ENCODE measurements around the gene LDHD.

Gene LDHD

GRCh38 chr16:75089486-75090202 is 26.9 kb downstream of the LDHD start:
- no peak overlapping the region for H3K4me3 Mint-ChIP-seq
- H3K36me3 Mint-ChIP-seq (ENCODE audit: insufficient read depth): peaks cover 2% of the 10 kb centered on the region
- no peaks in the 10 kb centered on the region for H3K27me3 Mint-ChIP-seq
- H3K27ac Mint-ChIP-seq: no peak overlapping the region
- no peaks in the 10 kb centered on the region for H3K9me3 Mint-ChIP-seq
- H3K4me1 Mint-ChIP-seq (ENCODE audit: low read depth in 2 of 2): peaks cover 0 to 2% of the 10 kb centered on the region in 2 donors
- ATAC-seq (replicated peaks) (no peak), DNase-seq (no peak)

GRCh38 chr16:75088934-75089333 is 27.6 kb downstream of the LDHD start:
- no peak for ATAC-seq (replicated peaks)
- Mint-ChIP-seq H3K9me3 (no peaks in the 10 kb centered on the region), H3K4me3 (no peak overlapping the region), H3K36me3 (ENCODE audit: insufficient read depth) (peaks cover 2% of the 10 kb centered on the region), H3K27me3 (no peaks in the 10 kb centered on the region), H3K4me1 (ENCODE audit: low read depth in 2 of 2) (peaks cover 0 to 2% of the 10 kb centered on the region in 2 donors), H3K27ac (no peak overlapping the region)
- DNase-seq: no peak

GRCh38 chr16:75088216-75088615 is 28.4 kb downstream of the LDHD start:
- DNase-seq: no peak
- Mint-ChIP-seq H3K9me3 (no peaks in the 10 kb centered on the region), H3K36me3 (ENCODE audit: insufficient read depth) (peaks cover 2% of the 10 kb centered on the region), H3K4me3 (no peak overlapping the region), H3K27ac (no peak overlapping the region), H3K4me1 (ENCODE audit: low read depth in 2 of 2) (peaks cover 0 to 2% of the 10 kb centered on the region in 2 donors), H3K27me3 (no peaks in the 10 kb centered on the region)
- ATAC-seq (replicated peaks): no peak

GRCh38 chr16:75087375-75087979 is 29.1 kb downstream of the LDHD start:
- Mint-ChIP-seq H3K27me3 (no peaks in the 10 kb centered on the region), H3K36me3 (ENCODE audit: insufficient read depth) (peaks cover 2% of the 10 kb centered on the region), H3K9me3 (no peaks in the 10 kb centered on the region), H3K4me1 (ENCODE audit: low read depth in 2 of 2) (peaks cover 0 to 2% of the 10 kb centered on the region in 2 donors), H3K4me3 (no peak overlapping the region), H3K27ac (no peak overlapping the region)
- DNase-seq (no peak), ATAC-seq (replicated peaks) (no peak)

GRCh38 chr16:75086688-75087374 is 29.7 kb downstream of the LDHD start:
- no peaks in the 10 kb centered on the region for H3K27me3 Mint-ChIP-seq
- ATAC-seq (replicated peaks): no peak
- peaks cover 0 to 2% of the 10 kb centered on the region in 2 donors for H3K4me1 Mint-ChIP-seq (ENCODE audit: low read depth in 2 of 2)
- no peaks in the 10 kb centered on the region for H3K9me3 Mint-ChIP-seq
- peaks cover 2% of the 10 kb centered on the region for H3K36me3 Mint-ChIP-seq (ENCODE audit: insufficient read depth)
- DNase-seq: no peak
- H3K27ac Mint-ChIP-seq: peak overlapping the region in 1 of 2 donors; percentile 10
- H3K4me3 Mint-ChIP-seq: no peak overlapping the region

GRCh38 chr16:75086281-75086680 is 30.3 kb downstream of the LDHD start:
- DNase-seq: no peak
- Mint-ChIP-seq H3K9me3 (no peaks in the 10 kb centered on the region), H3K27me3 (no peaks in the 10 kb centered on the region), H3K27ac (peak overlapping the region in 1 of 2 donors; percentile 10), H3K4me3 (no peak overlapping the region), H3K36me3 (ENCODE audit: insufficient read depth) (peaks cover 2% of the 10 kb centered on the region), H3K4me1 (ENCODE audit: low read depth in 2 of 2) (peaks cover 0 to 4% of the 10 kb centered on the region in 2 donors)
- no peak for ATAC-seq (replicated peaks)

- no peaks in the 10 kb centered on the region for H3K27me3 Mint-ChIP-seq
- no peak for ATAC-seq (replicated peaks)
- H3K9me3 Mint-ChIP-seq: no peaks in the 10 kb centered on the region
- H3K36me3 Mint-ChIP-seq (ENCODE audit: insufficient read depth): peaks cover 2% of the 10 kb centered on the region
- peaks cover 0 to 4% of the 10 kb centered on the region in 2 donors for H3K4me1 Mint-ChIP-seq (ENCODE audit: low read depth in 2 of 2)
- no peak overlapping the region for H3K4me3 Mint-ChIP-seq
- H3K27ac Mint-ChIP-seq: no peak overlapping the region
- no peak for DNase-seq
These were observed 31.0 kb downstream of the LDHD start for GRCh38 chr16:75085556-75085955.

GRCh38 chr16:75083813-75084212 is 32.8 kb downstream of the LDHD start:
- Mint-ChIP-seq H3K27me3 (peaks cover 0 to 2% of the 10 kb centered on the region in 2 donors), H3K4me3 (no peak overlapping the region), H3K9me3 (no peaks in the 10 kb centered on the region), H3K4me1 (ENCODE audit: low read depth in 2 of 2) (peaks cover 0 to 2% of the 10 kb centered on the region in 2 donors), H3K36me3 (ENCODE audit: insufficient read depth) (no peaks in the 10 kb centered on the region), H3K27ac (peak overlapping the region in 1 of 2 donors; percentile 17)
- ATAC-seq (replicated peaks): no peak
- DNase-seq: no peak

GRCh38 chr16:75081179-75081859 is 35.3 kb downstream of the LDHD start:
- Mint-ChIP-seq H3K4me3 (no peak overlapping the region), H3K27ac (peak overlapping the region in 1 of 2 donors; percentile 36)

GRCh38 chr16:75080205-75081029 is 36.2 kb downstream of the LDHD start:
- Mint-ChIP-seq H3K4me3 (no peak overlapping the region), H3K27me3 (peaks cover 6 to 8% of the 10 kb centered on the region in 2 donors), H3K36me3 (ENCODE audit: insufficient read depth) (peaks cover 3% of the 10 kb centered on the region), H3K4me1 (ENCODE audit: low read depth in 2 of 2) (peaks cover 8 to 12% of the 10 kb centered on the region in 2 donors), H3K9me3 (no peaks in the 10 kb centered on the region), H3K27ac (no peak overlapping the region)
- DNase-seq (no peak), ATAC-seq (replicated peaks) (no peak)

More at GRCh38 chr16:75081179-75081859, 35.3 kb downstream of the LDHD start:
- Mint-ChIP-seq H3K36me3 (ENCODE audit: insufficient read depth) (no peaks in the 10 kb centered on the region), H3K27me3 (peaks cover 6 to 8% of the 10 kb centered on the region in 2 donors), H3K9me3 (no peaks in the 10 kb centered on the region), H3K4me1 (ENCODE audit: low read depth in 2 of 2) (peaks cover 3 to 5% of the 10 kb centered on the region in 2 donors)
- DNase-seq: no peak
- no peak for ATAC-seq (replicated peaks)

- peaks cover 6 to 8% of the 10 kb centered on the region in 2 donors for H3K27me3 Mint-ChIP-seq
- no peak overlapping the region for H3K4me3 Mint-ChIP-seq
- DNase-seq (no peak), ATAC-seq (replicated peaks) (no peak)
- peaks cover 3% of the 10 kb centered on the region for H3K36me3 Mint-ChIP-seq (ENCODE audit: insufficient read depth)
- no peaks in the 10 kb centered on the region for H3K9me3 Mint-ChIP-seq
- H3K4me1 Mint-ChIP-seq (ENCODE audit: low read depth in 2 of 2): peaks cover 13 to 14% of the 10 kb centered on the region in 2 donors
- no peak overlapping the region for H3K27ac Mint-ChIP-seq
These were observed 37.1 kb downstream of the LDHD start for GRCh38 chr16:75079346-75079926.

GRCh38 chr16:75078886-75079285 is 37.7 kb downstream of the LDHD start:
- Mint-ChIP-seq H3K4me1 (ENCODE audit: low read depth in 2 of 2) (peaks cover 17 to 18% of the 10 kb centered on the region in 2 donors), H3K27ac (no peak overlapping the region), H3K9me3 (no peaks in the 10 kb centered on the region), H3K36me3 (ENCODE audit: insufficient read depth) (peaks cover 3% of the 10 kb centered on the region), H3K4me3 (no peak overlapping the region), H3K27me3 (peaks cover 6 to 8% of the 10 kb centered on the region in 2 donors)
- DNase-seq: no peak
- no peak for ATAC-seq (replicated peaks)

Data from effector memory CD8-positive, alpha-beta T cell (primary cell).